Loucy (cell line): ENCODE measurements around the gene PTTG1IP2.

Experiments used
- H2AFZ ChIP-seq: fragments of 200-600 bp; sonication (generic); 2 replicates; pipeline ENCODE4 v1.6.0; 2016; ENCODE audit warnings: antibody characterized with exemption, mild to moderate bottlenecking, low read length, moderate library complexity
- H3F3A ChIP-seq: fragments of 200-600 bp; 2 replicates; pipeline ENCODE4 v1.6.0; 2016; ENCODE audit warnings: antibody characterized with exemption, low read depth, mild to moderate bottlenecking
- H3K27me3 ChIP-seq: fragments of 200-600 bp; sonication (generic); 2 replicates; pipeline ENCODE4 v1.6.1; 2014; ENCODE audit warnings: low read length, mild to moderate bottlenecking; ENCODE audit not compliant: insufficient read depth, poor library complexity, severe bottlenecking
- H3K36me3 ChIP-seq: fragments of 200-600 bp; sonication (generic); 2 replicates; pipeline ENCODE4 v1.6.1; 2016; ENCODE audit warnings: low read length; ENCODE audit not compliant: insufficient read depth
- H3K4me1 ChIP-seq: fragments of 200-600 bp; sonication (generic); 2 replicates; pipeline ENCODE4 v1.5.1; 2014; ENCODE audit warnings: low read length, mild to moderate bottlenecking; ENCODE audit not compliant: insufficient read depth, poor library complexity, severe bottlenecking
- H3K4me2 ChIP-seq: fragments of 200-600 bp; sonication (generic); 2 replicates; pipeline ENCODE4 v1.6.0; 2014; ENCODE audit warnings: antibody characterized with exemption, low read length, low read depth, mild to moderate bottlenecking; ENCODE audit not compliant: poor library complexity, severe bottlenecking
- H3K4me3 ChIP-seq: fragments of 200-600 bp; sonication (generic); 2 replicates; pipeline ENCODE4 v1.5.1; 2014; ENCODE audit warnings: low read length, mild to moderate bottlenecking, mixed read lengths; ENCODE audit not compliant: poor library complexity, severe bottlenecking
- H3K79me2 ChIP-seq: fragments of 200-600 bp; sonication (generic); 2 replicates; pipeline ENCODE4 v1.6.1; 2014; ENCODE audit warnings: low read length; ENCODE audit not compliant: insufficient read depth
- H3K9ac ChIP-seq: fragments of 200-600 bp; sonication (generic); 2 replicates; pipeline ENCODE4 v1.6.0; 2014; ENCODE audit warnings: mild to moderate bottlenecking, low read depth, low read length, moderate library complexity; ENCODE audit not compliant: poor library complexity, severe bottlenecking
- H3K9me2 ChIP-seq: fragments of 200-600 bp; sonication (generic); replicated peaks from 2 replicates; pipeline ENCODE4 v1.6.1; 2016; ENCODE audit warnings: low read depth, low read length, mixed read lengths
- H3K9me3 ChIP-seq: fragments of 200-600 bp; sonication (generic); 2 replicates; pipeline ENCODE4 v1.6.1; 2014; ENCODE audit warnings: mild to moderate bottlenecking, antibody characterized with exemption, low read length, low read depth; ENCODE audit not compliant: insufficient read depth
- H4K20me1 ChIP-seq: fragments of 200-600 bp; sonication (generic); 2 replicates; pipeline ENCODE4 v1.6.0; 2014; ENCODE audit warnings: antibody characterized with exemption, low read length, mild to moderate bottlenecking; ENCODE audit not compliant: insufficient read depth, poor library complexity, severe bottlenecking
- EZH2phosphoT487 ChIP-seq: fragments of 200-600 bp; IDR thresholded peaks from 2 replicates; pipeline ENCODE4 v1.6.1; 2018; ENCODE audit warnings: antibody characterized with exemption, mild to moderate bottlenecking, moderate library complexity, borderline replicate concordance
- TF ChIP-seq, protein P1 (sequence below): fragments of 200-600 bp; sonication (generic); conservative IDR thresholded peaks from 2 replicates; pipeline ENCODE4 v1.5.1; 2014; ENCODE audit warnings: mild to moderate bottlenecking, antibody characterized with exemption, low read length

PTTG1IP2 gene

DNA sequence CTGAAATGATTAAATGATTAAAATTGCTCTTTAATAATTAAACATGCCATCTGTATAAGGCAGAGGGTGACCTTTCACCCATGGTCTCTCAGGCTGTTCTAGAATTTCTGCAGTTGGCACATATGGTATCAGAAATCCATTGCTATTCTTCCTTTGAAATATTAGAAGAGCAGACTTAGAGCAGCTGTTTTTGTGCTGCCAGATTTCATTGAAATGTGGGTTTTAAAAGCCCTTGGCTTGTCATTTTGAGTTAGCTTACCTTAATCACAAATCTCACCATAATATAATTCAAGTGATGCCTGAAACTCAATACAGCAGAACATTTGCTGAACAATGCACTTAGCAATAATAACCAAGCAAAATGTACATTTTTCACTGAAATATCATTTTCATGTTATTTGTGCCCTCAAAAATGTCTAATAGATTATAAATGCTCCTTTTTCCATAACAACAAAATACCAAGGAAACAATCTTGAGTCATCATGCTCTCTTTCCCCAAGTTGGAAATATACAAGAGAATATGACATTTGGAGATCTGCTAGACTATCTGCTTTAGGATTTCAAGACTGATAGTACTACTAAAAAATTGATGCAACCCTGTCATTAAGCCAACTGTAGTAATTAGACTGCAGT, 16.1 kb upstream of the PTTG1IP2 start:
- H3K9ac ChIP-seq: no peak overlapping the region
- H3K79me2 ChIP-seq: no peaks in the 10 kb centered on the region
- TF ChIP-seq EZH2phosphoT487: no peak
- TF ChIP-seq, protein P1, sequence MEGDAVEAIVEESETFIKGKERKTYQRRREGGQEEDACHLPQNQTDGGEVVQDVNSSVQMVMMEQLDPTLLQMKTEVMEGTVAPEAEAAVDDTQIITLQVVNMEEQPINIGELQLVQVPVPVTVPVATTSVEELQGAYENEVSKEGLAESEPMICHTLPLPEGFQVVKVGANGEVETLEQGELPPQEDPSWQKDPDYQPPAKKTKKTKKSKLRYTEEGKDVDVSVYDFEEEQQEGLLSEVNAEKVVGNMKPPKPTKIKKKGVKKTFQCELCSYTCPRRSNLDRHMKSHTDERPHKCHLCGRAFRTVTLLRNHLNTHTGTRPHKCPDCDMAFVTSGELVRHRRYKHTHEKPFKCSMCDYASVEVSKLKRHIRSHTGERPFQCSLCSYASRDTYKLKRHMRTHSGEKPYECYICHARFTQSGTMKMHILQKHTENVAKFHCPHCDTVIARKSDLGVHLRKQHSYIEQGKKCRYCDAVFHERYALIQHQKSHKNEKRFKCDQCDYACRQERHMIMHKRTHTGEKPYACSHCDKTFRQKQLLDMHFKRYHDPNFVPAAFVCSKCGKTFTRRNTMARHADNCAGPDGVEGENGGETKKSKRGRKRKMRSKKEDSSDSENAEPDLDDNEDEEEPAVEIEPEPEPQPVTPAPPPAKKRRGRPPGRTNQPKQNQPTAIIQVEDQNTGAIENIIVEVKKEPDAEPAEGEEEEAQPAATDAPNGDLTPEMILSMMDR: no peak
- no peaks in the 10 kb centered on the region for H3K27me3 ChIP-seq
- no peaks in the 10 kb centered on the region for H3K9me2 ChIP-seq
- H3K9me3 ChIP-seq: no peaks in the 10 kb centered on the region
- H3K36me3 ChIP-seq: no peaks in the 10 kb centered on the region
- H4K20me1 ChIP-seq: no peaks in the 10 kb centered on the region
- no peaks in the 10 kb centered on the region for H3K4me1 ChIP-seq
- H3K4me3 ChIP-seq: no peak overlapping the region
- no peak overlapping the region for H3K4me2 ChIP-seq
- no peaks in the 10 kb centered on the region for H3F3A ChIP-seq
- no peak overlapping the region for H2AFZ ChIP-seq

DNA sequence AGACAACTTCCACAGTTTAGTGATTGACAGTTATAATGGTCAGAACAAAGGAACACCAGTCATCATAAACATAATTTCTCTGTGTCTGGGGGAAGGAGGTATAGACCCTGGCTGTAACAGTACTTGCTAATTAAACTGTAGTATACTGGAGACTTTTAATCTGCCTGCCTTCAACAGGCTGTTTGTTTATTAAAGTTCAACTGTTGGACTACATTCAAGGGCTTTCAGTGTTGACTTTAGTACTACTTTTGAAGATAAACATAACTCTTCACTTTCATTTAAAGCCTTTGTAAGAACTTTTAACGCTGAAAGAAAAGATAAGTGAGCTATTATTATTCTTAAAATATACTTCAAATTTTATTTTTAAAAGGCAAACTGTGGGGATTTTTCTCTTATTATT, 15.5 kb upstream of the PTTG1IP2 start:
- H3F3A ChIP-seq: no peaks in the 10 kb centered on the region
- H3K9me3 ChIP-seq: no peaks in the 10 kb centered on the region
- no peak overlapping the region for H3K4me3 ChIP-seq
- no peak overlapping the region for H3K9ac ChIP-seq
- H3K79me2 ChIP-seq: no peaks in the 10 kb centered on the region
- no peaks in the 10 kb centered on the region for H3K27me3 ChIP-seq
- no peaks in the 10 kb centered on the region for H3K9me2 ChIP-seq
- no peaks in the 10 kb centered on the region for H4K20me1 ChIP-seq
- no peaks in the 10 kb centered on the region for H3K4me1 ChIP-seq
- H3K4me2 ChIP-seq: no peak overlapping the region
- no peaks in the 10 kb centered on the region for H3K36me3 ChIP-seq
- no peak for TF ChIP-seq EZH2phosphoT487
- TF ChIP-seq, protein P1: no peak
- H2AFZ ChIP-seq: no peak overlapping the region

DNA sequence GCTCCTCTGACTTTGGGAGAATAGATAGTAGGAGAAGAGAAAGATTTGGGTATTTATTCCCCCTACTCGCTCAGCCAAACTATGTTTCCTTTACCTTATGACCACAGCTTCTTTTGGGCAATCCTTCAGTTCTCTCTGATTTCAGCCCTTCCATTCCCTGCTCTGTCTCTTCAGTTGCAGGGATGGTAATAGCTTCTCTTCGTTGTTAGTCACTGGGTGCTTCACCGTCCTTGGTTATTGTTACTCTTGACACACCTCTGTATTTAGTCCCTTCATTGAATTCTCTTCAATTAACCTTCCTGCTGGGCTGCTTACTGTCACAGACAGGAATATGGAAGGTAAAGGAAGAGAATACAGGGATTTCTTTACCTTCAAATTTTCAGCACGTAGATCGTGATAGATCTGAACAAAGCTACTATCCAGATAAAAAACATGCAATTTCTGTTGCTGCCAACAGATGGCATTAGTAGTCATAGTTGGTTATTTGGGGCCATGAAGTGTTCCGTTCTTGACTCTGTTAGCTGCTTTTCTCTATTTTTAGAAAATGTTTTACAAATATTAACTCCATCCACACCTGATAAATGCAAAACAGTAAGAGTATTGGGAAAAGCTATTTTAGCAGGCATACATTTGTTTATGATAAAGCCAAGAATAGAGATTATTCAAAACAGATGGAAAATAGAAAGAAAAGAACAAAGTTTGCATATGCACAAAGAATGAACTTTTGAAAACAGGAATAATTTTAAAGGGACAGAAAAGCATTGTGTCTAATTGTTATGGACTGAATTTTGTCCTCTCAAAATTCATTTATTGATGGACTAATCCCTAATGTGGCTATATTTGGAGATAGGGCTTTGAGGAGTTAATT, 14.0 kb upstream of the PTTG1IP2 start:
- H4K20me1 ChIP-seq: no peaks in the 10 kb centered on the region
- H3K9me2 ChIP-seq: no peaks in the 10 kb centered on the region
- no peak overlapping the region for H3K4me3 ChIP-seq
- no peaks in the 10 kb centered on the region for H3F3A ChIP-seq
- no peaks in the 10 kb centered on the region for H3K27me3 ChIP-seq
- TF ChIP-seq, protein P1: peak; percentile 76
- TF ChIP-seq EZH2phosphoT487: no peak
- H3K4me2 ChIP-seq: peak overlapping the region; percentile 31
- H3K9me3 ChIP-seq: no peaks in the 10 kb centered on the region
- no peak overlapping the region for H3K9ac ChIP-seq
- peak overlapping the region; percentile 26 for H2AFZ ChIP-seq
- no peaks in the 10 kb centered on the region for H3K4me1 ChIP-seq
- H3K79me2 ChIP-seq: no peaks in the 10 kb centered on the region
- no peaks in the 10 kb centered on the region for H3K36me3 ChIP-seq
